Stimulated activated CD8-positive, alpha-beta memory T cell treated with anti-CD3 and anti-CD28 coated beads, Interleukin-15, amount 100 ng/mL, for 24 hours (primary cell): Measurements from ENCODE around the gene POLR2C.
A peak's percentile ranks its signal among the peaks of the same experiment; 100 is the strongest.
"Not testable (repeated sequence)": the region's sequence is repeated elsewhere in the genome, so short reads cannot be mapped to it uniquely, and the experiment has no call there.

ENCODE experiments used
- DNase-seq: peaks from one replicate; pipeline ENCODE4 v3.0.0-alpha.2; 2020; ENCODE audit warnings: low read depth

POLR2C gene

GRCh38 chr16:57462209-57462977, at the start of gene POLR2C:
TSS of gene POLR2C (plus strand) at chr16:57462679. CDS start at chr16:57462725, 46 bp downstream.
- DNase-seq, result peak; percentile 94

- no peak for DNase-seq
Measured at GRCh38 chr16:57413301-57413730, 49.2 kb upstream of the POLR2C start.

GRCh38 chr16:57413733-57414132, 48.7 kb upstream of the POLR2C start:
- DNase-seq, result no peak

GRCh38 chr16:57416084-57416483, 46.4 kb upstream of the POLR2C start:
- no peak for DNase-seq

GRCh38 chr16:57419506-57419905, 43.0 kb upstream of the POLR2C start:
- no peak for DNase-seq

GRCh38 chr16:57422026-57422944, 40.2 kb upstream of the POLR2C start:
- DNase-seq, result no peak

- DNase-seq, result no peak
Measured at GRCh38 chr16:57423152-57423551, 39.3 kb upstream of the POLR2C start.

- no peak for DNase-seq
Measured at GRCh38 chr16:57424583-57424982, 37.9 kb upstream of the POLR2C start.

GRCh38 chr16:57426356-57426755, 36.1 kb upstream of the POLR2C start:
- no peak for DNase-seq

- no peak for DNase-seq
Measured at GRCh38 chr16:57427307-57427706, 35.2 kb upstream of the POLR2C start.

GRCh38 chr16:57427824-57428223, 34.7 kb upstream of the POLR2C start:
- DNase-seq, result no peak

GRCh38 chr16:57430955-57431354, 31.5 kb upstream of the POLR2C start:
- no peak for DNase-seq

GRCh38 chr16:57432505-57432904, 30.0 kb upstream of the POLR2C start:
- DNase-seq, result no peak

- DNase-seq, result no peak
Measured at GRCh38 chr16:57432989-57433388, 29.5 kb upstream of the POLR2C start.

GRCh38 chr16:57434003-57434402, 28.5 kb upstream of the POLR2C start:
- DNase-seq, result no peak

- DNase-seq, result no peak
Measured at GRCh38 chr16:57435838-57436237, 26.6 kb upstream of the POLR2C start.

- DNase-seq, result not testable (repeated sequence)
Measured at GRCh38 chr16:57439947-57440346, 22.5 kb upstream of the POLR2C start.

GRCh38 chr16:57440551-57440950, 21.9 kb upstream of the POLR2C start:
- not testable (repeated sequence) for DNase-seq

- no peak for DNase-seq
Measured at GRCh38 chr16:57444711-57445110, 17.8 kb upstream of the POLR2C start.

- no peak for DNase-seq
Measured at GRCh38 chr16:57445510-57445909, 17.0 kb upstream of the POLR2C start.

GRCh38 chr16:57446531-57447185, 15.8 kb upstream of the POLR2C start:
- peak; percentile 6 for DNase-seq

- DNase-seq, result peak; percentile 78
Measured at GRCh38 chr16:57447186-57447962, 15.1 kb upstream of the POLR2C start, which contains the start of the genes CIAPIN1 and COQ9. TSS of gene CIAPIN1 (minus strand) at chr16:57447385. CDS start at chr16:57440928, 6,457 bp downstream. TSS of gene COQ9 (plus strand) at chr16:57447479. CDS start at chr16:57447506, 27 bp downstream.
